NCI-H524 treated with DMSO at 0.1 percent for 48 hours (cell line): ENCODE measurements around the gene GAST.
A peak's percentile ranks its signal among the peaks of the same experiment; 100 is the strongest.

Source experiments
- DNase-seq: peaks from one replicate; lab custom pipeline; 2025; lab: John Stamatoyannopoulos, UW

Gene GAST

DNA sequence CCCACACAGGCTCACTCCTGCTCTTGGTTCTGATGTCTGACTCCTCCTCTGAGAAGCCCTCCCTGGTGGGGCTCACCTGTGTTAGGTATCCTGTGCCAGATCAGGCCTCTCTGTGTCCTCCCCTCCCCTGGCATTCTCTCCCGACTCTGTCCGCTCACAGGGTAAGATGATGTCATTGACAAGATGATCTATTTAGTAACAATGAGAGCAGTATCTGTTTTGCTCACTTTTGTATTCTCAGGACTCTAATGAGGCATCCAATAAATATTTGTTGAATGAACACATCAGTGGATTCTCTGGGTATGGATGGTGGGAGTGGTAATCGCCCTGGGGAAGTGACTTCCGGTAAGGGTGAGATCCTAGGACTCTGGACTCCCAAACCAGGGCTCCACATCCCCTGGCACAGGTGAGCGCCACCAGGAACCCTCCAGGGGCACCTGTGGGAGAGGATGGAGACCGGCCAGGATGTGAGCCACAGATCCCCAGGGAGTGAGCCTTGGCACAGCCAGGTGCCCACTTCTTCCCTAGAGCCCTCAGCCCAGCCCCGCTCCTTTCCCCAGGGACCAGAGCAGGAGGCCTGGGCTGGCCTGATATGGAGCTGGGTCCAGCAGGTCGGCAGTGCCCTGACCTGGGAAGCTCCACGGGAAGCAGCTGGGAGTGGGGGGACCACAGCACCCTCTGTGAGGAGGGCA lies 27.7 kb downstream of the GAST start:
- no peak for DNase-seq

DNA sequence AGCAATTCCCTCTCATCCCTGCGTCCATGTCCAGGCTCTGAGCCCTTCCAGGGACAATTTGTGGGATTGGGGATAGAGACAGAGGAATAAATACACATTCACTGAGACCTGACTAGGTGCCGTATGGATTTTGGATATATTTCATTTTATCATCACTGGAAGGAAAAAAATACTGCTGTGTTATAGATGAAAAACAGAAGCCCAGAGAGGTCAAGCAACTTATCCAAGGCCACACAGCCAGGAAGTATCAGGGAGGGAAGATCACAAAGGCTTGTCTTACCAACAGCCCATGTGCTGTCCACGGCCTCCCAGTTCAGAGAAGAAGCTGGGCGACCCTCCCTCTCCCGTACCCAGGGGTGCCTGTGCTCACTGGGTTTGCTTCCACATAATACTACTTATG lies 28.4 kb downstream of the GAST start:
- no peak for DNase-seq

DNA sequence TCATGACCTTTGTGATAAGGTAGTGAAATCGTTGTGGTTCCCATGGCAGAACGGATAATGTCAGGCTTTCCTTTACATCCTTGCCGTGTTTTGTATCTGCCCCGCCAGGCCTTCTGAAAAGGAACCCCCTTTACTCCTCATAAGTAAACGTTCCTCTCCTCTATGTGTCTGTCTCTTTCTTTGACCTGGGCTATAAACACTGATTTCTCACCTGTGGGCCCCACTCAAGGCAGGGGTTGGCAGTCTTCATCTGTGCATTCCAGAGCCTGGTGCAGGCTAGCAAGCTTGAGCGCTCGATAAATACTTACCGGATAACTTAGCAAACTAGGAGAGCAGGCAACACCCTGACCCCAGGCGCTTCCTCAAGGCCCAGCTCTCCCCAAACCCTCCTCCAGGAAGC lies 29.6 kb downstream of the GAST start:
- no peak for DNase-seq

GRCh38 chr17:41748275-41748674 lies 36.1 kb downstream of the GAST start:
- no peak for DNase-seq

DNA sequence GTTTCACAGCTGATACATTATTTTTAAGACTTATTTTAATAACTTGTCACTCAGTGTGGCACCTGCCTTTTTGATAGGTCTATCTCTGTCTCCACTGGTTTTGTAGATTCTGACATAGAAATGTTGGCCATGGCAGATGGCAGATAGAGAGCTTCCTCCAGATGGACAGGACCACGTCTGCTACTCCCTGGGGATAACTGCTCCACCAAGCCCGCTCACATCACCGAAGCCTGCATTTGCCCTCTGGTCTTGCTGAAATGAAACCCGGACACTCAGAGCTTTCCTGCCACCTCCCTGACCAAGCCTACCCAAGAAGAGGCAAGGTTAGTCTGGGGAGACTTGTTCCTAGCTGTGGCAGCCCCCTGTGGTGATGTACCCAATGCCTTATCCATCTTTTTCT lies 38.7 kb downstream of the GAST start:
- peak; percentile 67 for DNase-seq

DNA sequence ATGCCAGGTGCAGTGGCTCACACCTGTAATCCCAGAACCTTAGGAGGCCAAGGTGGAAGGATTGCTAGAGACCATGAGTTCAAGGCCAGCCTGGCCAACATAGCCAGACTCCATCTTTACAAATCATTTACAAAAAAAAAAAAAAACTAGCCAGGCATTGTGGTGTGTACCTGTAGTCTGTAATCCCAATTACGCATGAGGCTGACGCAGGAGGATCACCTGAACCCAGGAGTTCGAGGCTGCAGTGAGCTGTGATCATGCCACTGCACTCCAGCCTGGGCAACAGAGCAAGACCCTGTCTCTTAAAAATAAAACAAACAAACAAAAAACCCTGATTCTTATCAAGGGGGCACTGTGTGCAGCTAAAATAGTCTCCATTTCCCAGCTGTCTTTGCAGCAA lies 39.2 kb downstream of the GAST start:
- DNase-seq, result no peak

GRCh38 chr17:41754066-41754465 lies 41.9 kb downstream of the GAST start:
- DNase-seq, result no peak

GRCh38 chr17:41758601-41759000 lies 46.5 kb downstream of the GAST start:
- DNase-seq, result no peak

DNA sequence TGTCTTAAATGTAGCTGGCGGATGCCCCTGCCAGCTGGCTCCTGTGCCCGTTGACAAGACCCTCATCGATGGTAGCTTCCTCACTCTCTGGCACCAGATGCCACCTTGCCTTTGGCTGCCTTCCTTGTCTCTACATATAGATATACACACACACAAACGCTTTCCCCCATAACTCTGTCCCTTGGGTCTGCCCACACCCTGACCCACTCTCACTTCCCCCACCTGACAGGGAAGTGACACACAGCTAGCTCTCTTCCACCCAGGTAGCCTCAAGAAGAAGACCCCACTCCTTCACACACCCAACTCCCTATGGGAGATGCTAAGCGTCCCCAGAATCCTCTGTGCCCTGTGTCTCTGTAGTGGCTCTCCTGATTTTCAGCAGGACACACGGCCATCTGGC lies 48.7 kb downstream of the GAST start:
- DNase-seq, result no peak

DNA sequence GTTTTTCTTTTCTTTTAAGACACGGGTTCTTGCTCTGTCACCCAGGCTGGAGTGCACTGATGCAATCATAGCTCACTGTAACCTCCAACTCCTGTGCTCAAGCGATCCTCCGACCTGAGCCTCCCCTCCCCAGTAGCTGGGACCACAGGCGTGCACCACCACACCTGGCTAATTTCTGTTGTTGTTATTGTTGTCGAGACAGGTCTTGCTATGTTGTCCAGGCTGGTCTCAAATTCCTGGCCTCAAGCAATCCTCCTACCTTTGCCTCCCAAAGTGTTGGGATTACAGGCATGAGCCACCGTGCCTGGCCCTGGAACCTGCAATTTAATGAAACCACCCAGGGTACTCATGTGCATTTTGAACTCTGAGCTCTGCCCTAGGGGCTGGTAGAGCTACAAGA lies 50.3 kb downstream of the GAST start:
- DNase-seq, result no peak

- no peak for DNase-seq
These were observed 50.7 kb downstream of the GAST start for GRCh38 chr17:41762841-41763240.

DNA sequence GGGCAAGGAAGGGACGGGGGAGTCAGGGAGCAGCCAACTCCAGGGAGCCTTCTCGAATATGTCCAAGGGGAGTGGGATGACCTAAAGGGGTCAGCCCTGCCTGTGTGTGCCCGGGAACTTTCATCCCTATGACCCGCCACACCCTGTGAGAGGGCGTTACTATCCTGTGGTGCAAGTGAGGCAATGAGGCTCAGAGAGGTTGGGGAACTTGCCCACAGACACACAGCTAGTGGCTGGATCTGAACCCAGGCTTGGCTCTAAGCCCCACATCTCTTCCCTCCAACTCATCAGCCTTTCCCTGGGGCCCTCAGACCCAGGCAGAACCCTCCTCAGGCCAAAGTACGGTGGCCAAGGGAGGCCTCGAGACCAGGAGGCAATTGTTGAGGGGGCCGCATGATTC lies 51.2 kb downstream of the GAST start:
- DNase-seq, result no peak
